HFFc6 (cell line): ENCODE measurements around the gene ECE1. TPM values are rescaled to one million over a fixed set of nuclear protein-coding genes. Genes with fewer than 3 reads are reported as not detected.
A peak's percentile ranks its signal among the peaks of the same experiment; 100 is the strongest.

Experiments used
- DNase-seq: peaks from one replicate; pipeline ENCODE4 v3.0.0-alpha.2; 2018
- H3K27ac Mint-ChIP-seq: 2 replicates; pipeline ENCODE4 v1.8.0; 2020; ENCODE audit warnings: mild to moderate bottlenecking, mixed read lengths
- H3K27me3 Mint-ChIP-seq: 2 replicates; pipeline ENCODE4 v1.8.0; 2021; ENCODE audit warnings: mild to moderate bottlenecking, moderate library complexity, mixed read lengths; ENCODE audit not compliant: insufficient read depth
- H3K36me3 Mint-ChIP-seq: 2 replicates; pipeline ENCODE4 v1.8.0; 2021; ENCODE audit warnings: low read depth, mixed read lengths
- H3K4me1 Mint-ChIP-seq: 2 replicates; pipeline ENCODE4 v1.8.0; 2020; ENCODE audit warnings: low read depth, mixed read lengths
- H3K4me3 Mint-ChIP-seq: 2 replicates; pipeline ENCODE4 v1.8.0; 2020; ENCODE audit warnings: mild to moderate bottlenecking, moderate library complexity, mixed read lengths
- H3K9me3 Mint-ChIP-seq: 2 replicates; pipeline ENCODE4 v1.8.0; 2020; ENCODE audit warnings: mild to moderate bottlenecking, mixed read lengths
- CTCF ChIP-seq: fragments of 200-600 bp; sonication (generic); IDR thresholded peaks from 2 replicates; pipeline ENCODE4 v1.5.0; 2021; ENCODE audit warnings: antibody characterized with exemption, mild to moderate bottlenecking
- total RNA-seq, 6 experiments: library from RNA; stranded (reverse); fragmentation: NEBNext Ultra II Directional; extraction: Animal tissue kit (Norgen Biotek cat#: 25700); gene quantifications; 2 replicates in 1 of 6; 3 replicates in 5 of 6; pipeline ENCODE4 v1.2.3, GENCODE V29; 2021

The ECE1 gene
- total RNA-seq, 6 experiments from 2014 or later: 116 to 134 (median 124) TPM

GRCh38 chr1:21258331-21259134 lies 31.7 kb downstream of the ECE1 start:
- Mint-ChIP-seq H3K36me3 (peaks cover 27% of the 10 kb centered on the region), H3K9me3 (no peaks in the 10 kb centered on the region; the same call in 1 of the 2 replicates), H3K4me1 (peaks cover 37% of the 10 kb centered on the region), H3K27ac (peak overlapping the region; percentile 16; the same call in 1 of the 2 replicates), H3K27me3 (peaks cover 4% of the 10 kb centered on the region; the same call in 1 of the 2 replicates), H3K4me3 (no peak overlapping the region)
- DNase-seq: no peak
- TF ChIP-seq CTCF: no peak

DNA sequence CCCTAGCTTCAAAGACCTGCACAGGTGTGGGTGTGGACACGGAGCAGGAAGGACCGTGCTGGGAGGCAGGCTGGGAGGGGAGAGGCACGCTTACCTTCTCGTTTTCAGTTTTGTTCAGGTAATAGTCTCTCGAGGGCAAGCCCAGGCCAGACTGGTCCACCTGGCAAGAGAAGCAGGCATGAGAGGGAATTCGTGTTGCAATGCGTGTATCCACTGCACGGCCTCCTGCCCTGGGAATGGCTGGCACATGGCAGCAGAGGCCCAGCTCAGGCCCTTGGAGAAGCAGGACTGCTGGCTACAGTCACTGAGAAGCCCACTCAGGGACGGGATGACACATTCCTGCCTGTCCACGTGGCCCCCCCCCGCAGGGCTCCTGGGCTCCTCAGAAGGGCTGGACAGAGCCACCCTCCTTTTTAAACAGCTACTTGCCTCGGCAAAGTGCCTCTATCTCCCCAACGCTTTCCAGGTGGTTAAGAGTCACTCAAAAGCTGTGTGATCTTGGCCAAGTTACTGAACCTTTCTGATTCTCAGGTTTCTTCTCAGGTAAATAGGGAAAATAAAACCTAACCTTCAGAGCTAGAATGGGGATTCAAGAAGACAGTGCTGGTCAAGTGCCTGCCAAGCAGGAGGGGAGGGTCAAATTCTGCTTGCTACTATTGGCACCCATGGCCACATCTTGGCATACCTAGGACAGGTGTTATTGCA lies 32.7 kb downstream of the ECE1 start:
- no peak for DNase-seq
- no peak overlapping the region for H3K27ac Mint-ChIP-seq
- H3K4me1 Mint-ChIP-seq: peaks cover 34% of the 10 kb centered on the region
- H3K36me3 Mint-ChIP-seq: peaks cover 27% of the 10 kb centered on the region
- H3K4me3 Mint-ChIP-seq: no peak overlapping the region
- H3K27me3 Mint-ChIP-seq: peaks cover under 1% of the 10 kb centered on the region; the same call in 1 of the 2 replicates
- TF ChIP-seq CTCF: no peak
- H3K9me3 Mint-ChIP-seq: no peaks in the 10 kb centered on the region; the same call in 1 of the 2 replicates

- peak overlapping the region; percentile 5; the same call in 1 of the 2 replicates for H3K27ac Mint-ChIP-seq
- TF ChIP-seq CTCF: no peak
- H3K9me3 Mint-ChIP-seq: no peaks in the 10 kb centered on the region
- H3K27me3 Mint-ChIP-seq: no peaks in the 10 kb centered on the region; the same call in 1 of the 2 replicates
- no peak overlapping the region for H3K4me3 Mint-ChIP-seq
- H3K36me3 Mint-ChIP-seq: peaks cover 29% of the 10 kb centered on the region
- no peak for DNase-seq
- peaks cover 34% of the 10 kb centered on the region for H3K4me1 Mint-ChIP-seq
Measured at GRCh38 chr1:21256776-21257175, 33.5 kb downstream of the ECE1 start.

- Mint-ChIP-seq H3K4me3 (no peak overlapping the region), H3K4me1 (peaks cover 29% of the 10 kb centered on the region), H3K9me3 (no peaks in the 10 kb centered on the region), H3K36me3 (peaks cover 31% of the 10 kb centered on the region), H3K27ac (no peak overlapping the region; the same call in 1 of the 2 replicates), H3K27me3 (no peaks in the 10 kb centered on the region)
- no peak for TF ChIP-seq CTCF
- no peak for DNase-seq
Measured at GRCh38 chr1:21255943-21256320, 34.3 kb downstream of the ECE1 start.

DNA sequence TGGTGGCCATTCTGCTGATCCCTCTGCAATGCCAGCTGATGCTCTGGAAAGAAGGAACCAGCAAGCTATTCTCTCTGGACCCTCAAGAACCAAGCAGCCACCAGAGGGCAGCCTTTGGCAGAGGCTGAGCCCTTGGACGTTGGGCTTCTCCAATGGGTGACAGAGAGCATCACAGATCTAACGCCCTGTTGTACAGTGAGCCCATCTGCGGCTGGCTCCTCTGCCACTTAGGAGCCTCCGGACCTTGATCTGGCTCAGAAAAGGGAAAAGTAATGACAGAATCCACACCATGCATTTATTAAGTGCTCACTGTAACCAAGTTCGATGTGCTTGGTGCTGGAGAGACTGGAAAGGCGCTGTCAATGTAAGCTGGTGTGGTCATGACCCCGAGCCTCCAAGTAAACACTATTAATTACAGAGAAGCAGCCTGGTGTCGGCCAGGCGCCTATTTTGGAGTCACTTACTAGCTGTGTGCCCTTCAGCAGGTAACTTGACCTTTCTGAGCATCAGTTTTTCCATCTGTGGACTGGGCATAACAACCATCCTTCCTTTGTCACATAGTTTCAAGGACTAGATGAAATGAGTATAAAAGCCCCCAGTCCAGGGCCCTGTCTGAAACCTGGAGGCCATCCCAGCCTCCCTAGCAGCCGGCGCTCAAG lies 34.9 kb downstream of the ECE1 start:
- H3K4me1 Mint-ChIP-seq: peaks cover 24% of the 10 kb centered on the region

More for the DNA sequence above, 34.9 kb downstream of the ECE1 start:
- peak; percentile 96 for TF ChIP-seq CTCF
- Mint-ChIP-seq H3K9me3 (no peaks in the 10 kb centered on the region), H3K27ac (peak overlapping the region; percentile 82), H3K36me3 (peaks cover 28% of the 10 kb centered on the region), H3K27me3 (no peaks in the 10 kb centered on the region), H3K4me3 (no peak overlapping the region)
- DNase-seq: peak; percentile 81
